Activated T-cell treated with anti-CD3 and anti-CD28 coated beads for 24 hours (primary cell): ENCODE data around the gene CNST.

Experiments
- DNase-seq: peaks from one replicate; pipeline ENCODE4 v3.0.0-alpha.2; 2020; ENCODE audit warnings: low read depth

Gene CNST

GRCh38 chr1:246566128-246566812 is at the start of gene CNST, which contains the start of gene TFB2M:
Gene CNST (plus strand): TSS chr1:246566456. CDS start chr1:246591563, 25,107 bp downstream.
Gene TFB2M (minus strand): TSS chr1:246566261. CDS start chr1:246566138, 123 bp downstream.
- peak; percentile 93 for DNase-seq

- DNase-seq = no peak
Measured at GRCh38 chr1:246517391-246517790, 48.9 kb upstream of the CNST start.

- no peak for DNase-seq
Measured at GRCh38 chr1:246518456-246519205, 47.6 kb upstream of the CNST start.

GRCh38 chr1:246519514-246519913 is 46.7 kb upstream of the CNST start:
- DNase-seq = no peak

- no peak for DNase-seq
Measured at GRCh38 chr1:246526380-246526779, 39.9 kb upstream of the CNST start.

- no peak for DNase-seq
Measured at GRCh38 chr1:246526915-246527314, 39.3 kb upstream of the CNST start.

- DNase-seq = no peak
Measured at GRCh38 chr1:246527402-246528088, 38.7 kb upstream of the CNST start.

- no peak for DNase-seq
Measured at GRCh38 chr1:246528933-246529731, 37.1 kb upstream of the CNST start.

- DNase-seq = no peak
Measured at GRCh38 chr1:246530482-246530881, 35.8 kb upstream of the CNST start.

GRCh38 chr1:246532519-246532918 is 33.7 kb upstream of the CNST start:
- no peak for DNase-seq

- DNase-seq = no peak
Measured at GRCh38 chr1:246533371-246533905, 32.8 kb upstream of the CNST start.

- DNase-seq = no peak
Measured at GRCh38 chr1:246534114-246534513, 32.1 kb upstream of the CNST start.

- DNase-seq = no peak
Measured at GRCh38 chr1:246537441-246537840, 28.8 kb upstream of the CNST start.

- no peak for DNase-seq
Measured at GRCh38 chr1:246537887-246538286, 28.4 kb upstream of the CNST start.

GRCh38 chr1:246540738-246541491 is 25.3 kb upstream of the CNST start:
- no peak for DNase-seq

GRCh38 chr1:246544001-246544400 is 22.3 kb upstream of the CNST start:
- no peak for DNase-seq

GRCh38 chr1:246549665-246550064 is 16.6 kb upstream of the CNST start:
- DNase-seq = no peak

GRCh38 chr1:246550402-246550801 is 15.9 kb upstream of the CNST start:
- no peak for DNase-seq

- no peak for DNase-seq
Measured at GRCh38 chr1:246552110-246552509, 14.1 kb upstream of the CNST start.

- no peak for DNase-seq
Measured at GRCh38 chr1:246554201-246554600, 12.1 kb upstream of the CNST start.

GRCh38 chr1:246558041-246558440 is 8.2 kb upstream of the CNST start:
- no peak for DNase-seq
